NOMO-1 (cell line): ENCODE data around the gene CFAP46.
"Not testable (repeated sequence)": the region's sequence is repeated elsewhere in the genome, so short reads cannot be mapped to it uniquely, and the experiment has no call there.

Source experiments
- DNase-seq, 2 experiments: peaks; one replicate each; lab custom pipeline; 2025; ENCODE audit not compliant: unreplicated experiment in 2 of 2; lab: John Stamatoyannopoulos, UW

CFAP46 gene

DNA sequence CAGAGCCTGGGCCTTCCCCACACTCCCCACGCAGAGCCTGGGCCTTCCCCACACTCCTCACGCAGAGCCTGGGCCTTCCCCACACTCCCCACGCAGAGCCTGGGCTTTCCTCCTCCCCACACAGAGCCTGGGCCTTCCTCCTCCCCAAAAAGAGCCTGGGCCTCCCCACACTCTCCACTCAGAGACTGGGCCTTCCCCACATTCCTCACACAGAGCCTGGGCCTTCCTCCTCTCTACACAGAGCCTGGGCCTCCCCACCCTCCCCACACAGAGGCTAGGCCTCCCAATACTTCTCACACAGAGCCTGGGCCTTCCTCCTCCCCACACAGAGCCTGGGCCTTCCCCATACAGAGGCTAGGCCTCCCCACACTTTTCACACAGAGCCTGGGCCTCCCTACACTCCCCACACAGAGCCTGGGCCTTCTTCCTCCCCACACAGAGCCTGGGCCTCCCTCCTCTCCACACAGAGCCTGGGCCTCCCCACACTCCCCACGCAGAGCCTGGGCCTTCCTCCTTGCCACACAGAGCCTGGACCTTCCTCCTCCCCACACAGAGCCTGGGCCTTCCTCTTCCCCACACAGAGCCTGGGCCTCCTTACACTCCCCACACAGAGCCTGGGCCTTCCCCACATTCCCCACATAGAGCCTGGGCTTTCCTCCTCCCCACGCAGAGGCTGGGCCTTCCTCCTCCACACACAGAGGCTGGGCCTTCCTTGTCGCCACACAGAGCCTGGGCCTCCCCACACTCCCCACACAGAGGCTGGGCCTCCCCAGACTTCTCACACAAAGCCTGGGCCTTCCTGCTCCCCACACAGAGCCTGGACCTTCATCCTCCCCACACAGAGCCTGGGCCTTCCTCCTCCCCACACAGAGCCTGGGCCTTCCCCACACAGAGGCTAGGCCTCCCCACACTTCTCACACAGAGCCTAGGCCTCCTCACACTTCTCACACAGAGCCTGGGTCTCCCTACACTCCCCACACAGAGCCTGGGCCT lies 10.8 kb downstream of the CFAP46 start:
- DNase-seq = not testable (repeated sequence)

DNA sequence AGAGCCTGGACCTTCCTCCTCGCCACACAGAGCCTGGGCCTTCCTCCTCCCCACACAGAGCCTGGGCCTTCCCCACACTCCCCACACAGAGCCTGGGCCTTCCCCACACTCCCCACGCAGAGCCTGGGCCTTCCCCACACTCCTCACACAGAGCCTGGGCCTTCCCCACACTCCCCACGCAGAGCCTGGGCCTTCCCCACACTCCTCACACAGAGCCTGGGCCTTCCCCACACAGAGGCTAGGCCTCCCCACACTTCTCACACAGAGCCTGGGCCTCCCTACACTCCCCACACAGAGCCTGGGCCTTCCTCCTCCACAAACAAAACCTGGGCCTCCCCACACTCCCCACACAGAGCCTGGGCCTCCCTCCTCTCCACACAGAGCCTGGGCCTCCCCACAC lies 11.7 kb downstream of the CFAP46 start:
- not testable (repeated sequence) for DNase-seq

DNA sequence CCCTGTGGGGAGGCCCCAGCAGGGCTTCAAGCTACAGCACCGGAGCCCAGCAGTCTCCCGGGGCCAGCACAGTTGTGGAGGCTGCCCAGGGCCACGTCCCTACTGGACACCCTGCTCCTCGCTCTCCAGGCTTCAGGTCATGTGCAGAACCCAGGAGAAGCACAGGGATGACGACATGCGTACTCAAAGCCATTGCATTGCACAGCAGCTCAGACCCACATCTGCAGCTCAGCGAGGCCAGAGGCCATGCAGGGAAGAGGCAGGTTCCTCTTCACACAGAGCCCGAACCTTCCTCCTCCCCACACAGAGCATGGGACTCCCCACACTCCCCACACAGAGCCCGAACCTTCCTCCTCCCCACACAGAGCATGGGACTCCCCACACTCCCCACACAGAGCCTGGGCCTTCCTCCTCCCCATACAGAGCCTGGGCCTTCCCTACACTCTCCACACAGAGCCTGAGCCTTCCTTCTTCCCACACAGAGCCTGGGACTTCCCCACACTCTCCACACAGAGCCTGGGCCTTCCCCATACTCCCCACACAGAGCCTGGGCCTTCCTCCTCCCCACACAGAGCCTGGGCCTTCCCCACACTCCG lies 12.3 kb downstream of the CFAP46 start:
- DNase-seq = no peak

DNA sequence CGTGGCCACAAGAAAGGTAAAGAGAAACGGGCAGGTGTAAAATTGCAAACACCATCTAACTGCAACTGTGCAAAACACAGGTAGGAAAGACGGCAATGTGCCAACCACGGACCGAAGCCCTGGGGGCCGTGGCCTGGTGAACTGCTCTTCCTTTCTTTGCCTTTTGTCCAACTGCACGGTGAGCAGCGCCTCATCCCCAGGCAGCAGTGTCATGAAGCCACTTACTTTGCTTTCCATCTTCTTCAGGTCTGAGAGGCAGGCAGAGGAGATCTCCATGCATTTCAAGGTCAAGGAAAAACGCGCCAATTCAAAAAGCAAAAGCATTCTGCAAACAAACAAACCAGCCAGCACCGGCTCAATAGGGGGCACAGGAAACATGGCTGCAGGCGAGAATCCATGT lies 12.9 kb downstream of the CFAP46 start:
- DNase-seq = no peak

DNA sequence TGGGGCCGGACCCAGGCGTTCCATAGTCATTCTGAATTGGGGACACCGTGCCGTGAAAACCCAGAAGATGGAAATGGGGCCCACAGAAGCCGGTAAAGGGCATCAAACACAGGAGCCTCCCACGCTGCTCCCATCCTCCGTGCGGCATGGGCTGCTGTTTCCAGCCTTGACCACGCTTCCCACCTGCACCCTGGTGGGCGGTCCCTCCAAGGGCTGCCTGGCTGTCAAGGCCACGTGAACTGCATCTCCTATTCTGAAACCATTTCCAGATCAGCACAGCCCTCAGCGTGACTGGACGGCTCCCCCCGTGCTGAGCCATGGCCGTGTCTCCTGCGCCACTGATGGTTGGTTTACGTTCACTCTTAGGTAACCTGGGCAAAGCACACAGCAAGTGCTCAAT lies 14.1 kb downstream of the CFAP46 start:
- no peak for DNase-seq

DNA sequence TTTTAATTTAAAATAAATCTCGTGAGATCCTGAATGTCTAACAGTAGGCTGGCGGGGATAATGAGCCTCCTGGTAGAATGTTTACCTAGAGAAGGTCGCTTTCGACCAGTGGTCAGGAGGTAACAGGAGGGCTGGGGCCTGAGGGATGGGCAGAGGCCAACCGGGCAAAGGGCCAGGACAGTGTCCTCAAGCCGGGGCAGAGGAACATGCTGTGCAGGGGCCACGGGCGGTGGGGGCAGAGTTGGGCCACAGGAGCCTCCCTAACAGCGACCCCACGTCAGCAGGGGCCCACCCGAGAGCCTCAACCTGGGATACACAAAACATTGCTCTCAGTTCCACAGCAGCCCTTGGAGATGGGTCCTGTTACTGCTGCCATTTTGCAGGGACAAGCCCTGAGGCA lies 14.5 kb downstream of the CFAP46 start:
- no peak for DNase-seq

DNA sequence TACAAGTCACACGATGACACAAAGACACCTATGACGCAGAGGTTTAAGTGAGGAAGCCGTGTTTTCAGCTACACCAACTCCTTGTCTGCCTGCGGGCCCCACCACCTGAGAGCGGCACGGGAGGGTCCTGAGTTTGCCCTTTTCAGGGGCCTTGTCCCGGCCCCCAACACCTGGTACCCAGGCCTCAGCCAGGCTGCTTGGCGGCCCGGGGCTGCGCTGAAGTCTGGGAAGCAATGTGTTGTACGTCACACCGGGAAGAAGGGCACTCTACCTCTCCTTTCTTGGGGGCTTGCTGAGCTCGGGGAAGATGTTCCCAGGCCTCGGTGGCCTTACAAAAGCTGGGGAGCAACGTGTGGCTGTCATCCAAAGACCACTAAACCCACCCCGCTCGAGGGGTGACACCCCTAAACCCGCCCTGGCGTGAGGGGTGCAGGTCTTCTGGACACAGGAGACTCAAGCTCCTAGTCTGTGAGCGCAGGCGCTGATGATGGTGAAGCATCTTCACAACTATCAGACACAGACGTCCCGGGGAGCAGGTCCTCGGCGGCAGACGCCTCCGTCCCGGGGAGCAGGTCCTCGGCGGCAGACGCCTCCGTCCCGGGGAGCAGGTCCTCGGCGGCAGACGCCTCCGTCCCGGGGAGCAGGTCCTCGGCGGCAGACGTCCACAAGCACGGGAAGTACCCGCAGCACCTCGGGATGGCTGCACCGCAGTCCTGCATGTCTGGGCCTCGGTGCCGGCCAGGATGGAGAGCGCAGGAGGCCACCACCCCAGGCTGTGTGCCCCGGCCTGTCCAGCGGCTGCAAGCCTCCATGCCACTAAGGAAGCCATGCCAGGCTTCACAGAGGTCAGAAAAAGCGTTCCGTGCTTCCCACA lies 15.4 kb downstream of the CFAP46 start:
- DNase-seq = no peak

DNA sequence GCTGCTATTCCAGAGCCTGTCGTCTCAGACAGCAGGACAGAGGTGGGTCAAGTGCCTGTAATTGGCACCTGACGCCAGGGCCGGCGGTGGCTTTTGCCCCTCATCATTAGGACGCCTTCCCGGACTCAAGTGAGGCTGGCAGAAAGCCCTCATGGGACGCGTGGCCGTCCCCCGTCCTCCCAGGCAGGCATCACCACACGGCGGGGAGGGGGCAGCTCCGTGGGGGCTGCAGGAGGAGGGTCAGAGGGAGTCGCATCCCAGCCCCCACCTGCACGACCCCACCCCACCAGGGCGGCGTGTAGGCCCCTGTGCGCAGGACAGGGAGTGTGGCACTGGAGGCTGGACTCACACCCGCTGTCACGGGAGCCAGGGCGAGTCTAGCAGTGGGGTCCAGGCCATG lies 16.3 kb downstream of the CFAP46 start:
- no peak for DNase-seq

DNA sequence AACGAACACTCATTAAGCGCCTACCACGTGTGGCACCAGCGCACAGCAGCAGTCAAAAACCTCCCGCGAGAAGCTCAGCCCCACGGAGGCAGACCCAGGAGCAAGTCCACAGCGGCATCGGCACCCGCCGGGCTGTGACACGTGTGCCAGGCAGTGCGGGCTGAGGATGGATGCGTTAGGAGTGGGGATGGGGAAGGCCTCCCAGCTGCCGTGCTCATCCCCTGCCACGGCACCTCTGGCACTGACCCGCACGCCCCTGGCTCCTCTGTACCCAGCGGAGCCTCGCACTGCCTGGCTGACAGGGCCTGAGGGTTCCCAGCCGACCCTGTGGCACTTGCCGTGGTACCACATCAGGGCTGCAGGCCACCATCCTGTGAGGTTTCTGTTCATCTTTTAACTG lies 16.8 kb downstream of the CFAP46 start:
- DNase-seq = no peak

DNA sequence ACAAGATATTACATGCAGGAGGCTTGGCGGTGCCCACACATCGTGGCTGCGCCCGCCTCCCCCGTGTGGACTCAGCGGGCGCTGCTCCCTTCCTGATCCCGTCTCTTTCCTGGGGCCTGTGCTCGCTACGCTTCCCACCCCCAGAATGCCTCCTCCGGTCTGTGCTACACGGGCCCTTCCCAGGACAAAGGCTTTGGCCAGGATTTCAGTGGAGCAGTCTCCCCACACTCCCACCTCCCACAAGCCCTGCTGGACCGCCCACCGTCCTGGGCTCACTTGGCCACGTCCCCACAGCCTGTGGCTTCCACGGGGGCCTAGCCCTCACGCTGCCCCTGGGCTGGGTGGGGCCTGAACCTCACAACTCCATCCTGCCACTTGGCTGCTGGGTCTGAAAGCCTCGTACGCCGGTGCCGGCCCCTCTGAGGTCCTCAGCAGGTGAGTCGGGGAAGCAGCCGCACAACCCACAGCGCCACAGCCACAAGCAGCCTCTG lies 17.3 kb downstream of the CFAP46 start:
- no peak for DNase-seq

DNA sequence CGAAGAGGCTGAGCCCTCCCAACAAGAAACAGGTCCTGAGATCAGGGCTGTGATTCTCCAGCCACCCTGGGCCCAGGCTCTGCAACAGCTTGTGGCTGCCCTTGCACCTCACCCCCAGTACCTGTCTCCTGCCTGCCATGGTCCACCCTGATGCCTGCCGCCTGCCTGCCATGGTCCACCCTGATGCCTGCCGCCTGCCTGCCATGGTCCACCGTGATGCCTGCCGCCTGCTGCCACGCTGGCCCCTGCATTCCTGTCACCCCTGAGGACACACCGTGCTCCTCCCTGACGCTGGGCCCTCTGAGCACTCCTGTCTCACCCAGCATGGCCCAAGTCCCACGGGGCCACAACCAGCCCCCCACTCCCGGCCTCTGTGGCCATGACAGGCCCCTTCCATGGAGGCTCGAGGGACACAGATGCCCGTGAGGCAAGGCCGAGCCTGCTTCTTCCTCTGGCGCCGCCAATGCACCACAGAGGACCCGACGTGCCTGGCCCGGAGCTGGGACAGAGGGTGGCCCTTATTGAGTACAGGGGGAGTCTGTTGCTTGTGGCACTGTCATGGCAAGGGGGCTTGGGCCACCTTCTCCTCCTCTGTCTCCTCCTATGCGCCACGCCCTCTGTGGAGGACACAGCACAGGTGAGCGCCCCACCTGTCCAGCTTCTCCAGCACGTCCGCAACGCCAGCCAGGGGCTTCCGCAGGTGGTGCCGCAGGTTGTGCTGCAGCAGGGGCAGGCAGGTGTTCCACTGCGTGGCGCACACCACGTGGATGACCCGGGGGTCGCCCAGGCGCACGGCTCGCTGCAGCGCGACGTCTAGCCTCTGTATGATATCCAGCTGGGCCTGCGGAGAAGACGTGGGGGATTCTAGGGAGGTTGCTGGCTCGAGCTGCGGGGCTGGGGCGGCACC lies 18.1 kb downstream of the CFAP46 start:
- DNase-seq = no peak

DNA sequence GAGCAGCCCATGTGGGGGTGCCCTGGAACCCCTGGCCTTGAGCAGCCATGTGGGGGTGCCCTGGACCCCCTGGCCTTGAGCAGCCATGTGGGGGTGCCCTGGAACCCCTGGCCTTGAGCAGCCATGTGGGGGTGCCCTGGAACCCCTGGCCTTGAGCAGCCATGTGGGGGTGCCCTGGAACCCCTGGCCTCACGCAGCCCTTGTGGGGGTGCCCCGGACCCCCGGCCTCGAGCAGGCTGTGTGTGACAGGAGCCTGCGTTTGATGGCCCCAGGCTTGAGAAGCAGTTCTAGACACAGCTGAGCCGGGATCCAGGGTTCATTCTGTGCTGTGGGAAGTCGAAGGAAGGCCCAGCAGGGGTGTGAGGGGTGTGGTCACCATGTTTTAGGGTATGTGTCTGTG lies 19.0 kb downstream of the CFAP46 start:
- not testable (repeated sequence) for DNase-seq

DNA sequence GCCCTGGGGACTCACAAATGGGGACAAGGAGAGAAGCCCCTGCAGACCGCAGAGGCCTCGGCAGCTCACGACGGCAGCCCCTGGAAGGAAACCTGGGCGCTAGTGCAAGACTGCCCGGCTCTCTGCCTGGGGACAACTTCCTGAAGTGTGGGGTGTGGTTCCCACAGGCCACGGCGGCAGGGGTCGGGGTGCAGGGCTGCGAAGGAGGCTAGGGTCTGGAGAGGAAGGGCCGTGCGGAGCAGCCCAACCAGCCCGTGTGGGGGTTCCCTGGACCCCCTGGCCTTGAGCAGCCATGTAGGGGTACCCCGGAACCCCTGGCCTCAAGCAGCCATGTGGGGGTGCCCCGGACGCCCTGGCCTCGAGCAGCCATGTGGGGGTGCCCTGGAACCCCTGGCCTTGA lies 19.5 kb downstream of the CFAP46 start:
- no peak for DNase-seq

DNA sequence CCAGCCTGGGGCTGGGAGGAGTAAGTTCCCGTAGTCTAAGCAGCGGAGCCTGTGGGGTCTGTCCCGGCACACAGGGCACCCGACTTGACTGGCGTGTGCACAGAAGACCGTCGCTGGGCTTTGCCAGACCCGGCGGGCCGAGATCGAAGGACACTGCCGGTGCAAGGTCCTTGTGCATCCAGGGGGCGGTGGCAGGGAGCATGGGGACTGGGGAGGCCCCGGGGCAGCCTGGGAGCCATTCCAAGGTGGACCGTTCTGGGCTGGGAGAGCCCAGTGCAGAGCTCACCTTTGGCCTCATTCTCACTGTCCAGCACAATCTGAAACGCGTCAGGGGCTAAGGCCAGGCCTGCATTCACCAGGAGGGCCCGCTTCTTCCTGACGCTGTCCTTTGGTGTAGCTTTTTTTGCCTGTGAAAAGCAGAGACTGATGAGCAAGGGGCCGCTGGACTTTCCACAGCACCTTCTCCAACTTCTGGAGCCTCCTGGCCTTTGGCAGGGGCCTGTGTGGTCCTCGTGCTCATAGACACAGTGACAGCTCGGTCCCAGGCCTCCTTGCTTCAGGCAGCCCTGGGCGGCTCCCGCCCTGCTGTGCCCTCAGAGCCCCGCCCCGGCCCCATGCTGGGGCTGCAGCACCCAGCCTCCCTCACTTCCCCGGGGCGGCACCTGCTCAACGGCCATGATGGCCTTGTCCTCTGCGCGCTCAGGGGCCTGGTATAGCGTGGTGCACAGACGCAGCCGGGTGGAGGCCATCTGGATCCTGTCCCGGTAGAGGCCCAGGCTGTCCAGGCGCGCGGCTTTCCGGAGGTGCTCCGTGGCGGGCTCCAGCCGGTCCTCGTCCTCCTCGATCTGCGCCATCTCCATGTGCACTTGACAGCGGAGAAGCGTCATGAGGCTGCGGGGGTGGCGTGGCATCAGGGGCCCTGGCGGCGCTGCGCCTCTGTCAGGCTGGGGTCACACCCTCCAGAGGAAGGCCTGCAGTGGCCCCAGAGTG lies 20.3 kb downstream of the CFAP46 start:
- DNase-seq = no peak

DNA sequence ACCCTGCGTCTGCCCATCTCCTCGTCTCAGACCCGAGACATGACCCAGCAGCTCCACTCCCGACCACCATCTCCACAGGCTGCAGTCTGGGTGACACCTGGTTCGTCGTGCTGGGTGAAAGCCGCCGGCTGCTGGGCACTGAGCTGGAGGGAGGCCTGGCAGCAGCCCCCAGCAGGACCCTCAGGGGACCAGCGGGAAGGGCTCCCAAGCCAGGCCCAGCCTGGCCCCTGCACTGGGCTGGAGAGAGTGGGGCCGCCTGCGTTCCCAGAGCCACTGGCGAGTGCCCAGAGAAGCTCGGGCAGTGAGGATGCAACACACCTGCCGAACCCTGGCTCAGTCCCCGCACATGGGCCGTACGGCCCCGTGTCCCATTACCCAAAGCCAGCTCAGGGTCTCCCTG lies 21.3 kb downstream of the CFAP46 start:
- DNase-seq = no peak

DNA sequence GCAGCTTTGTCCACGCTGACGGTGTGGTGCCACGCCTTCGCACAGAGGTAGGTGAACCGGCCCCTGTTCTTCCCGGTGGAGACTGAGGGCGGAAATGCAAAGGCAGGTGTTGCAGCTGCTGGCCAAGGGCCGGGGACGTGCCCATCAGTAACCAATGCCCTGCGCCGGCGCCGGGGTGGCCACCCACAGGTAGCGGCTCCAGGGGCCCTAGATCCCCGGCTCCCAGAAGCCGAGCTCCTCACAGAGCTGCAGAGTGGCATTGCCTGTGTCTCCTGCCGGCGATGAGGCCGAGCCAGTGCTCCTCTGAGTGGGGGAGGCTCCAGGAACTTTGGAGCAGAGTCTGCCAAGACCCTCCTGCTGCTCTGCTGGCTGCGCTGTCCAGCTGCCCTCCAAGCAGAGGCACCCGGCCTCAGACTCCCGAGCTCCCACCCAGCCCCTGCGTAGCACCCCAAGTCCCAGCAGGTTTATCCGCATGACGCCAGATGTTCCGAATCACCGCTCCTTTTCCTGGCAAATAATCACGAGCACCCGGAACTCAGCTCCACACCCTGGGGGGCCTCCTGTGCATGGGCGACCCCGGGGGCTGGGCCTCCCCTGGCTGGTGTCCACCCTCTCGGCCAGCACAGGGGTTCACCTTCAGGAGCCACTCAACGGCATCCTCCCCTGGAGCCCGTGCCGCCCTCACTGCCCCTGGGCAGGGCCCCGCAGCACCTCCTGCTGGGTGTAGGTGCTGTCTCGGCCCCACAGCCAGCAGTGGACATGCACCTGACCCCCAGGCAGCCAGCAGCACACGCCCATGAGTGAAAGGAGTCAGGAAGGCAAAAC lies 22.1 kb downstream of the CFAP46 start:
- no peak for DNase-seq

DNA sequence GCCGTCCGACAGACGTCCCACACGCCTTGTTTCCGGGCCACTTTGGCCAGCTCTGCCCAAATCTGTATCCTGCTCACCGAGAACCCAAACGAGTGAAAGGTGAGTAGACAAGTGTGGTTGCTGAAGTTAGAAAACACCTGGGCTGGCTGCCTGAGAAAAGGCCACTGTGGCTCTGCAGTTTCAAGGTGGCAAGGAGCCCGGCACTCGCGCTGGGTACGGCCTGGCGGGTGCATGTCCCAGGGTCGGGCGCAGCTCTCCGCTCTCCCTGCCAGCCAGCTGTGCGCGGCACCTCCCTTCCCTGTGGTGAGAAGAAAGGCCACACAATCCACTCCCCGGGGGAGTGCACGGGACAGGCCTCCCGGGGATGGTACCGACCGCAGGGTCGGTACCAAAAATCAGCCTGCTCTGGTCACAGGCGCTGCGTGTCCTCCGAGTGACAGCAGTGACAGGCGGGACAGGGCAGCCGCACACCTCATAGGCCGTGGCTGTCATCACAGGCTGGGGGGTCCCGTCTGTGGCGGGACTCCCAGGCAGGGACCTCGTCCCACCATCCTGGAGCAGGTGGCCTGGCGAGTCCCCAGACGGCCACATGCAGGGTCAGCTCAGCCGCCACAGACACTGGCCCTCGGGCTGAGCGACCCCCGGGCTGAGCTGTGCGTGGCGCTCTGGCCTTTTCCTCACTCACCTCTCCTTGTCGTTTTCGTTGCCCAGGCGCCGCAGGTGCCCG lies 22.8 kb downstream of the CFAP46 start:
- no peak for DNase-seq
